ENCODE measurements around the gene COG2. TPM values are rescaled to one million over a fixed set of nuclear protein-coding genes. Genes with fewer than 3 reads are reported as not detected.

COG2 gene
- total RNA-seq, 1 experiment from 2014 or later: 46.9 TPM

DNA sequence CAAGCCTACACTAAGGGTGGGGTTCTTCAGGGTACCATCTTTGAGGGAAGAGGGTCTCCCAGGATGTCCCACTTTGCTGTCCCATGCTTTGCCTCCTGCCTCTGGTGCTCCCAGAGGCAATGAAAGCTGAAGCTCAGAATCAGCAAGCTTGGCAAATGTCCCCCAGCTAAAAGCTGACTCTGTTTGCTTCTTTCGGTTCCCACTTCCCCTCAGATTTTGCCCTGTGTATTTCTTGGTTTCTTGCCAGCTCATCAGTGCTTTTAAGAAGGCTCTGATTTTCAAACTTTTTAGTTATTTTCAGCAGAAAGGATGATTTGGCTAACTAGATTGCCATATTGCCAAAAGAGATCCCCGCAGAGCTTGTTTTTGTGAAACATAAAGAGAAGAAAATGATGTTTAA is 33.1 kb upstream of the COG2 start:
- BruUV-seq (replicated peaks): no TSS peak
- CTCF ChIA-PET: no interaction called here
- Mint-ChIP-seq H3K36me3 (ENCODE audit: insufficient read depth, unreplicated experiment) (no peaks in the 10 kb centered on the region), H3K9me3 (ENCODE audit: unreplicated experiment) (no peaks in the 10 kb centered on the region), H3K27me3 (ENCODE audit: insufficient read depth, unreplicated experiment) (no peaks in the 10 kb centered on the region), H3K4me1 (ENCODE audit: low read depth, unreplicated experiment) (no peaks in the 10 kb centered on the region), H3K27ac (ENCODE audit: unreplicated experiment) (no peak overlapping the region), H3K4me3 (ENCODE audit: unreplicated experiment) (no peak overlapping the region)
- H3K4me1 ChIP-seq: no peaks in the 10 kb centered on the region
- POLR2A ChIA-PET: no interaction called here
- no peak overlapping the region for H3K4me3 ChIP-seq (ENCODE audit: low read depth, low read length)
- H3K36me3 ChIP-seq (ENCODE audit: control insufficient read depth, insufficient read depth, low read length): no peaks in the 10 kb centered on the region
- TF ChIP-seq, protein P1, sequence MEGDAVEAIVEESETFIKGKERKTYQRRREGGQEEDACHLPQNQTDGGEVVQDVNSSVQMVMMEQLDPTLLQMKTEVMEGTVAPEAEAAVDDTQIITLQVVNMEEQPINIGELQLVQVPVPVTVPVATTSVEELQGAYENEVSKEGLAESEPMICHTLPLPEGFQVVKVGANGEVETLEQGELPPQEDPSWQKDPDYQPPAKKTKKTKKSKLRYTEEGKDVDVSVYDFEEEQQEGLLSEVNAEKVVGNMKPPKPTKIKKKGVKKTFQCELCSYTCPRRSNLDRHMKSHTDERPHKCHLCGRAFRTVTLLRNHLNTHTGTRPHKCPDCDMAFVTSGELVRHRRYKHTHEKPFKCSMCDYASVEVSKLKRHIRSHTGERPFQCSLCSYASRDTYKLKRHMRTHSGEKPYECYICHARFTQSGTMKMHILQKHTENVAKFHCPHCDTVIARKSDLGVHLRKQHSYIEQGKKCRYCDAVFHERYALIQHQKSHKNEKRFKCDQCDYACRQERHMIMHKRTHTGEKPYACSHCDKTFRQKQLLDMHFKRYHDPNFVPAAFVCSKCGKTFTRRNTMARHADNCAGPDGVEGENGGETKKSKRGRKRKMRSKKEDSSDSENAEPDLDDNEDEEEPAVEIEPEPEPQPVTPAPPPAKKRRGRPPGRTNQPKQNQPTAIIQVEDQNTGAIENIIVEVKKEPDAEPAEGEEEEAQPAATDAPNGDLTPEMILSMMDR (IDR thresholded peaks at IDR 0.05; ENCODE audit: insufficient read depth in 1 of 2, low read depth in 1 of 2, low read length in 1 of 2, severe bottlenecking in 1 of 2, unreplicated experiment in 1 of 2): no peak
- H3K27me3 ChIP-seq (replicated peaks; ENCODE audit: control insufficient read depth, insufficient read depth, low read length): no peaks in the 10 kb centered on the region
- no peaks in the 10 kb centered on the region for H3K9me3 ChIP-seq
- intact Hi-C loops (cut with micrococcal nuclease; ENCODE audit: unreplicated experiment): no loop called here
- no peak for DNase-seq

DNA sequence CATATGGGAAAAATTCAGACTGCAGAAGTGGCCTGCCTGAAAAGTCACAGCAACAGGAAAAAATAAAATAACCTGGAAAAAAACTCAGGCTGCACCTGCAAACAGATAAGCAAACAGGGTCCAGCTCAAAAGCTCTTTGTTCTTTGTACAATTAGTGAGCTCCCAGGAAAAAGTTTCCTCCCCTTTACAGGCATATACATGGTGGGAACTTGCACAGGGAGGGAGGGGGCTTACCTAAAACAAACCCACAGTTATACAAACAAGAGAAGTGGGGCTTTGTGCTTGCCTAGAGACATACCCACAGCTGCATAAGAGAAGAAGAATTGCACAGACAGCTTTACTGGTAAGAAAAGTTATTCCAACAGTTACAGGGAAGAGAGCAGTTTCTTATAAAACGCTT is 31.7 kb upstream of the COG2 start:
- no peaks in the 10 kb centered on the region for H3K9me3 ChIP-seq
- no peaks in the 10 kb centered on the region for H3K36me3 ChIP-seq (ENCODE audit: control insufficient read depth, insufficient read depth, low read length)
- no TSS peak for BruUV-seq (replicated peaks)
- no peaks in the 10 kb centered on the region for H3K4me1 ChIP-seq
- intact Hi-C loops (cut with micrococcal nuclease; ENCODE audit: unreplicated experiment): no loop called here
- Mint-ChIP-seq H3K27ac (ENCODE audit: unreplicated experiment) (no peak overlapping the region), H3K27me3 (ENCODE audit: insufficient read depth, unreplicated experiment) (no peaks in the 10 kb centered on the region), H3K4me1 (ENCODE audit: low read depth, unreplicated experiment) (no peaks in the 10 kb centered on the region), H3K4me3 (ENCODE audit: unreplicated experiment) (no peak overlapping the region), H3K9me3 (ENCODE audit: unreplicated experiment) (no peaks in the 10 kb centered on the region), H3K36me3 (ENCODE audit: insufficient read depth, unreplicated experiment) (no peaks in the 10 kb centered on the region)
- TF ChIP-seq, protein P1 (IDR thresholded peaks at IDR 0.05; ENCODE audit: insufficient read depth in 1 of 2, low read depth in 1 of 2, low read length in 1 of 2, severe bottlenecking in 1 of 2, unreplicated experiment in 1 of 2): no peak
- no peak for DNase-seq
- POLR2A ChIA-PET: no interaction called here
- no peaks in the 10 kb centered on the region for H3K27me3 ChIP-seq (replicated peaks; ENCODE audit: control insufficient read depth, insufficient read depth, low read length)
- no peak overlapping the region for H3K4me3 ChIP-seq (ENCODE audit: low read depth, low read length)
- CTCF ChIA-PET: no interaction called here

DNA sequence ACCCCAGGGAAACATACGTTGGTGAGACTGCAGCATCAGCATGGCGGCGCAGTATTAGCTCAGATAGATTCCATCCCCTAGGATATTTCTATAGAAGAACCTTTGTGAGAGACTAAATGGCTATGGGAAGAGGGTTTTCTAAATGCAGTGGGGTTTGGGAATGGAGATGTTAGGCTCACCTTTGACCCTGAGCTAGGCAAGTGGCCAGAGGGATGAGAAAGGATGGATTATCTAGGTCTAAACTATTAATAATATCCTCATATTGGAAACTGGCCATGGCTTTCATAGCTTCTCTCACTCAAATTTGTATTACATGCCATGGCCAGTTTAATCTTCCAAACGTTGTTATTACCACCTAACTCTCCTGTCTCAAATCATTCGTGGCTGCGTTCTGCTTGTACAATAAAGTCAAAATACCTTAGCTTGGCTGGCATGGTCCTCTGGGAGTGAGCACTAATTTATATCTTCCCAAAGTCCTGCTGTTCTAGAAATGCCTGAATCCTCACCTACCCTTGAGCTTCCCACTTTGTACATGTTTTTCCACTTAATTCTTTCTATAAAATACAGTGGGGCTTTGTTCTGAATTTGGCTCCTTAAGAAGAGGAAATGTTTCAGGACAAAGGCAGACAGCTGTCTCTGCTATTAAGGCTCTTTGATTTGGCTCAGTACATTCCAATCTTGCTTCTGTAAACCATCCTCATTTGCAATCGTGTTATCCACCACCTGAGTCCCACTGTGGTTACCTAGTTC is 31.0 kb upstream of the COG2 start:
- Mint-ChIP-seq H3K9me3 (ENCODE audit: unreplicated experiment) (no peaks in the 10 kb centered on the region), H3K36me3 (ENCODE audit: insufficient read depth, unreplicated experiment) (no peaks in the 10 kb centered on the region), H3K4me3 (ENCODE audit: unreplicated experiment) (no peak overlapping the region), H3K4me1 (ENCODE audit: low read depth, unreplicated experiment) (no peaks in the 10 kb centered on the region), H3K27ac (ENCODE audit: unreplicated experiment) (no peak overlapping the region), H3K27me3 (ENCODE audit: insufficient read depth, unreplicated experiment) (peaks cover 4% of the 10 kb centered on the region)
- Histone ChIP-seq H3K9me3 (no peaks in the 10 kb centered on the region), H3K36me3 (ENCODE audit: control insufficient read depth, insufficient read depth, low read length) (no peaks in the 10 kb centered on the region), H3K4me3 (ENCODE audit: low read depth, low read length) (no peak overlapping the region), H3K27me3 (replicated peaks; ENCODE audit: control insufficient read depth, insufficient read depth, low read length) (no peaks in the 10 kb centered on the region), H3K4me1 (no peaks in the 10 kb centered on the region)
- intact Hi-C loops (cut with micrococcal nuclease; ENCODE audit: unreplicated experiment): no loop called here
- no TSS peak for BruUV-seq (replicated peaks)
- ChIA-PET CTCF (interaction anchor here (1.1 kb wide), 1 partner anchor 31 kb away, joined by 3 read pairs; no protein-coding TSS in a partner anchor), POLR2A (no interaction called here)
- no peak for DNase-seq
- TF ChIP-seq, protein P1 (IDR thresholded peaks at IDR 0.05; ENCODE audit: insufficient read depth in 1 of 2, low read depth in 1 of 2, low read length in 1 of 2, severe bottlenecking in 1 of 2, unreplicated experiment in 1 of 2): no peak

All from Caco-2 (cell line).